ENCODE data around the gene INF2. TPM values are rescaled to one million over a fixed set of nuclear protein-coding genes. Genes with fewer than 3 reads are reported as not detected.
A peak's percentile ranks its signal among the peaks of the same experiment; 100 is the strongest.

INF2 gene
- total and polyA plus RNA-seq, 2 experiments from 2014 or later = 36.7 to 75.5 TPM

DNA sequence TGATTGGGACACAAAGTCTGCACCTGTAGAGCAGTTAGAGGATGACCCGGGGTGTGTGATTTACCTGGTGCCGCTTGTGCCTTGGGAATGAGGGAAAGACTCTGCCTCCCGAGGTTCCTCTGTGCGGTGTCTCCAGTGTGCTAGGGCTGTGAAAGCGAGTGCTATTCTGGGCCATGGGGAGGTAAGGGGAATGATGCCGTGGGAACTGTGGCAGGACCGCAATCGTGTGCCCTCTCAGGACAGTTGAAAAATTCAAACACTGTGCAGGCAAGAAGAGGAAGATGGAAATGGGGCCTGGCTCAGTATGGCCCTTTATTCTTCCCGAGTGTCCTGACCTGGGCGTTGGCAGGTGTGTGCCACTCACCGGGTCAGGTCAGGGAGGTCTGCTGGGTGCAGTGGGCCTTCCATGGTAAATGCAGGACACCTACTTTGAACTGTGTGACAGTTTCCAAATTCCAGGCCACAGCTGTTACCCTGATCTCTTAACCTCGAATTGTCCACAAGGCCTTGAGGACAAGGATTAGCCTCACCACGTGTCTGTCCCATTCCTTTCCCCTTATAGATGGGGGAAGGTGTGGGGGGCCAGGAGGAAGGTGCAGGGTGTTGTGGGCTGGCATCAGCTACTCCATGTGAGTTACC is 64.9 kb downstream of the INF2 start:
- Histone ChIP-seq H2AFZ (no peak overlapping the region), H4K20me1 (replicated peaks; ENCODE audit: insufficient read depth) (peaks cover 11% of the 10 kb centered on the region), H3F3A (replicated peaks; ENCODE audit: low read depth) (no peaks in the 10 kb centered on the region), H3K4me1 (ENCODE audit: insufficient read depth) (peaks cover 6% of the 10 kb centered on the region; the same call in 1 of the 2 replicates), H3K27me3 (ENCODE audit: insufficient read depth) (no peaks in the 10 kb centered on the region), H3K79me2 (replicated peaks; ENCODE audit: insufficient read depth) (peaks cover 39% of the 10 kb centered on the region), H3K36me3 (ENCODE audit: insufficient read depth) (peaks cover 5% of the 10 kb centered on the region; the same call in 1 of the 2 replicates), H3K9me2 (ENCODE audit: insufficient read depth) (no peaks in the 10 kb centered on the region), H3K4me3 (peak overlapping the region; percentile 93), H3K4me2 (peak overlapping the region; percentile 99), H3K27ac (ENCODE audit: low read depth) (no peak overlapping the region)
- H3K4me3 Mint-ChIP-seq = peak overlapping the region; percentile 86
- peaks cover 25% of the 10 kb centered on the region for H3K9me3 Mint-ChIP-seq
- peaks cover 27% of the 10 kb centered on the region for H3K27me3 Mint-ChIP-seq (ENCODE audit: insufficient read depth, low read depth, poor library complexity)
- DNase-seq (ENCODE audit: low spot score) = no peak
- peak overlapping the region; percentile 79; the same call in 1 of the 2 replicates for H3K27ac Mint-ChIP-seq
- peaks cover 62% of the 10 kb centered on the region for H3K36me3 Mint-ChIP-seq (ENCODE audit: low read depth)
- no peak for ATAC-seq
- H3K4me1 Mint-ChIP-seq = peaks cover 14% of the 10 kb centered on the region
- no peak for TF ChIP-seq ZNF331 (CRISPR knock-in tag; IDR thresholded peaks at IDR 0.05; ENCODE audit: low read depth)

DNA sequence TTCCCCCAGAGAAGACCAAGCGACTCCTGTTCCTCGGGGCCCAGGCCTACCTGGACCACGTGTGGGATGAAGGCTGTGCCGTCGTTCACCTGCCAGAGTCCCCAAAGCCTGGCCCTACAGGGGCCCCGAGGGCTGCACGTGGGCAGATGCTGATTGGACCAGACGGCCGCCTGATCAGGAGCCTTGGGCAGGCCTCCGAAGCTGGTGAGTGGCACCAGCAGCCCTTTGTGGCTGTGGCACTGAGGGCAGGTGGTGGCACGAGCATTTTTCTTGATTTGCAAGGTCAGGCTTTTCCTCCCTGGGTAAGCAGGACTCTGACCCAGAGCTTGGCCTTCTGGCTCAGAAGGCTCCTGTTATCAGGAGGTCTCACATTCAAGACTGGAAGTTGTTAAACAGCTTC is 66.2 kb downstream of the INF2 start:
- Histone ChIP-seq H3K4me3 (no peak overlapping the region), H3K4me2 (no peak overlapping the region), H4K20me1 (replicated peaks; ENCODE audit: insufficient read depth) (peaks cover 11% of the 10 kb centered on the region), H3K79me2 (replicated peaks; ENCODE audit: insufficient read depth) (peaks cover 39% of the 10 kb centered on the region), H3K4me1 (ENCODE audit: insufficient read depth) (peaks cover 6% of the 10 kb centered on the region; the same call in 1 of the 2 replicates), H3K9me2 (ENCODE audit: insufficient read depth) (no peaks in the 10 kb centered on the region), H3F3A (replicated peaks; ENCODE audit: low read depth) (no peaks in the 10 kb centered on the region), H3K27ac (ENCODE audit: low read depth) (no peak overlapping the region), H3K27me3 (ENCODE audit: insufficient read depth) (no peaks in the 10 kb centered on the region), H2AFZ (no peak overlapping the region), H3K36me3 (ENCODE audit: insufficient read depth) (no peaks in the 10 kb centered on the region)
- peaks cover 36% of the 10 kb centered on the region for H3K27me3 Mint-ChIP-seq (ENCODE audit: insufficient read depth, low read depth, poor library complexity)
- ATAC-seq (no peak), DNase-seq (ENCODE audit: low spot score) (no peak)
- H3K4me3 Mint-ChIP-seq = no peak overlapping the region
- peaks cover 62% of the 10 kb centered on the region for H3K36me3 Mint-ChIP-seq (ENCODE audit: low read depth)
- peaks cover 22% of the 10 kb centered on the region for H3K4me1 Mint-ChIP-seq
- peaks cover 12% of the 10 kb centered on the region for H3K9me3 Mint-ChIP-seq
- TF ChIP-seq EZH2 (IDR thresholded peaks at IDR 0.05; ENCODE audit: low read depth, unreplicated experiment) = no peak
- TF ChIP-seq, protein P1, sequence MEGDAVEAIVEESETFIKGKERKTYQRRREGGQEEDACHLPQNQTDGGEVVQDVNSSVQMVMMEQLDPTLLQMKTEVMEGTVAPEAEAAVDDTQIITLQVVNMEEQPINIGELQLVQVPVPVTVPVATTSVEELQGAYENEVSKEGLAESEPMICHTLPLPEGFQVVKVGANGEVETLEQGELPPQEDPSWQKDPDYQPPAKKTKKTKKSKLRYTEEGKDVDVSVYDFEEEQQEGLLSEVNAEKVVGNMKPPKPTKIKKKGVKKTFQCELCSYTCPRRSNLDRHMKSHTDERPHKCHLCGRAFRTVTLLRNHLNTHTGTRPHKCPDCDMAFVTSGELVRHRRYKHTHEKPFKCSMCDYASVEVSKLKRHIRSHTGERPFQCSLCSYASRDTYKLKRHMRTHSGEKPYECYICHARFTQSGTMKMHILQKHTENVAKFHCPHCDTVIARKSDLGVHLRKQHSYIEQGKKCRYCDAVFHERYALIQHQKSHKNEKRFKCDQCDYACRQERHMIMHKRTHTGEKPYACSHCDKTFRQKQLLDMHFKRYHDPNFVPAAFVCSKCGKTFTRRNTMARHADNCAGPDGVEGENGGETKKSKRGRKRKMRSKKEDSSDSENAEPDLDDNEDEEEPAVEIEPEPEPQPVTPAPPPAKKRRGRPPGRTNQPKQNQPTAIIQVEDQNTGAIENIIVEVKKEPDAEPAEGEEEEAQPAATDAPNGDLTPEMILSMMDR (conservative IDR thresholded peaks at IDR 0.05; ENCODE audit: low read depth in 2 of 2) = no peak
- no peak overlapping the region for H3K27ac Mint-ChIP-seq

DNA sequence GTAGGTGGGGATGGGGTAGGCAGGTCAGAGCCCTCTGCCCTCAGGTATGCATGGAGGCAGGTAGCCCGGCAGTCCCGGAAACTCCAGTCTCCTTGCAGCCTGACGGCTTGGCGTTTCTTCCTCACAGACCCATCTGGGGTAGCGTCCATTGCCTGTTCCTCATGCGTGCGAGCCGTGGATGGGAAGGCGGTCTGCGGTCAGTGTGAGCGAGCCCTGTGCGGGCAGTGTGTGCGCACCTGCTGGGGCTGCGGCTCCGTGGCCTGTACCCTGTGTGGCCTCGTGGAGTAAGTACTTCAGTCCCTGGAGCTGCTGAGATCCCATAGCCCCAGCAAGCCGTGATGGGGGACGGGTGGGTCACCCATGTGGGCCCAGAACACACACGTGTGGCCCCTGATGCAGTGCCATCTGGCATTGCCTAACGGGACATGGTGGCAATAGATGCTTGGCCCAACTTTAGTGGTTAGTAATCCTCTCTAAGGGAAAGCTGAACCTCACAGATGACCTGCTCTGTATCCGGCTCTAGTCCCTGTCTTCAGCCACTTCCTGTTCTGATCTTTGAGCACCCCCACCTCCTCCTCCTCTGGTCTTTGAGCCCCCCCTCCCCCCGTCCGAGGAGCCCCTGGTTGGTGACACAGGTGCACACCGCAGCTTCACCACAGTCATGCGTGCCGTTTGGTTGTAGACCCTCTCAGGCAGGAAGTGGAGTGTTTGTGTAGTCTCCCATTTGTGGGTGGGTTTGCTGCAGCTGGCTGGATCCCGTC is 67.2 kb downstream of the INF2 start:
- no peaks in the 10 kb centered on the region for H3K36me3 ChIP-seq (ENCODE audit: insufficient read depth)
- no peak overlapping the region for H3K4me3 ChIP-seq
- H3K27ac ChIP-seq (ENCODE audit: low read depth) = no peak overlapping the region
- no peaks in the 10 kb centered on the region for H3F3A ChIP-seq (replicated peaks; ENCODE audit: low read depth)
- H3K4me2 ChIP-seq = no peak overlapping the region
- DNase-seq (ENCODE audit: low spot score) (no peak), ATAC-seq (no peak)
- Mint-ChIP-seq H3K27me3 (ENCODE audit: insufficient read depth, low read depth, poor library complexity) (peaks cover 33% of the 10 kb centered on the region), H3K4me1 (peaks cover 30% of the 10 kb centered on the region), H3K9me3 (peaks cover 5% of the 10 kb centered on the region; the same call in 2 of the 3 replicates), H3K36me3 (ENCODE audit: low read depth) (peaks cover 66% of the 10 kb centered on the region), H3K27ac (no peak overlapping the region), H3K4me3 (no peak overlapping the region)
- H2AFZ ChIP-seq = no peak overlapping the region
- H3K4me1 ChIP-seq (ENCODE audit: insufficient read depth) = peaks cover 6% of the 10 kb centered on the region; the same call in 1 of the 2 replicates
- H4K20me1 ChIP-seq (replicated peaks; ENCODE audit: insufficient read depth) = peaks cover 11% of the 10 kb centered on the region
- no peaks in the 10 kb centered on the region for H3K9me2 ChIP-seq (ENCODE audit: insufficient read depth)
- no peaks in the 10 kb centered on the region for H3K27me3 ChIP-seq (ENCODE audit: insufficient read depth)
- peaks cover 39% of the 10 kb centered on the region for H3K79me2 ChIP-seq (replicated peaks; ENCODE audit: insufficient read depth)
- TF ChIP-seq EZH2phosphoT487 (IDR thresholded peaks at IDR 0.05; ENCODE audit: unreplicated experiment) (no peak), ZNF114 (CRISPR knock-in tag; IDR thresholded peaks at IDR 0.05) (no peak), STAT1 (IDR thresholded peaks at IDR 0.05; ENCODE audit: unreplicated experiment) (no peak), POLR2AphosphoS5 (IDR thresholded peaks at IDR 0.05; ENCODE audit: low read depth) (no peak), NANOG (IDR thresholded peaks at IDR 0.05; ENCODE audit: borderline replicate concordance) (no peak), EZH2 (IDR thresholded peaks at IDR 0.05; ENCODE audit: low read depth, unreplicated experiment) (no peak)
- TF ChIP-seq, protein P2, sequence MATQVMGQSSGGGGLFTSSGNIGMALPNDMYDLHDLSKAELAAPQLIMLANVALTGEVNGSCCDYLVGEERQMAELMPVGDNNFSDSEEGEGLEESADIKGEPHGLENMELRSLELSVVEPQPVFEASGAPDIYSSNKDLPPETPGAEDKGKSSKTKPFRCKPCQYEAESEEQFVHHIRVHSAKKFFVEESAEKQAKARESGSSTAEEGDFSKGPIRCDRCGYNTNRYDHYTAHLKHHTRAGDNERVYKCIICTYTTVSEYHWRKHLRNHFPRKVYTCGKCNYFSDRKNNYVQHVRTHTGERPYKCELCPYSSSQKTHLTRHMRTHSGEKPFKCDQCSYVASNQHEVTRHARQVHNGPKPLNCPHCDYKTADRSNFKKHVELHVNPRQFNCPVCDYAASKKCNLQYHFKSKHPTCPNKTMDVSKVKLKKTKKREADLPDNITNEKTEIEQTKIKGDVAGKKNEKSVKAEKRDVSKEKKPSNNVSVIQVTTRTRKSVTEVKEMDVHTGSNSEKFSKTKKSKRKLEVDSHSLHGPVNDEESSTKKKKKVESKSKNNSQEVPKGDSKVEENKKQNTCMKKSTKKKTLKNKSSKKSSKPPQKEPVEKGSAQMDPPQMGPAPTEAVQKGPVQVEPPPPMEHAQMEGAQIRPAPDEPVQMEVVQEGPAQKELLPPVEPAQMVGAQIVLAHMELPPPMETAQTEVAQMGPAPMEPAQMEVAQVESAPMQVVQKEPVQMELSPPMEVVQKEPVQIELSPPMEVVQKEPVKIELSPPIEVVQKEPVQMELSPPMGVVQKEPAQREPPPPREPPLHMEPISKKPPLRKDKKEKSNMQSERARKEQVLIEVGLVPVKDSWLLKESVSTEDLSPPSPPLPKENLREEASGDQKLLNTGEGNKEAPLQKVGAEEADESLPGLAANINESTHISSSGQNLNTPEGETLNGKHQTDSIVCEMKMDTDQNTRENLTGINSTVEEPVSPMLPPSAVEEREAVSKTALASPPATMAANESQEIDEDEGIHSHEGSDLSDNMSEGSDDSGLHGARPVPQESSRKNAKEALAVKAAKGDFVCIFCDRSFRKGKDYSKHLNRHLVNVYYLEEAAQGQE (IDR thresholded peaks at IDR 0.05; ENCODE audit: unreplicated experiment) = no peak
- TF ChIP-seq, protein P1 (conservative IDR thresholded peaks at IDR 0.05; ENCODE audit: low read depth in 2 of 2) = no peak
